HG03108 (cell line): ENCODE data around the gene POLDIP3.
"Not testable (repeated sequence)": the region's sequence is repeated elsewhere in the genome, so short reads cannot be mapped to it uniquely, and the experiment has no call there.

Experiments
- ATAC-seq: cut with Tn5 transposase; IDR thresholded peaks from one replicate; pipeline ENCODE4 v1.9.1; 2021; ENCODE audit warnings: moderate library complexity; ENCODE audit not compliant: unreplicated experiment

Gene POLDIP3

GRCh38 chr22:42587588-42588175, 27.0 kb downstream of the POLDIP3 start:
- ATAC-seq: no peak

GRCh38 chr22:42586381-42586780, 28.3 kb downstream of the POLDIP3 start:
- no peak for ATAC-seq

- ATAC-seq: no peak
Measured at GRCh38 chr22:42585096-42585495, 29.6 kb downstream of the POLDIP3 start.

- ATAC-seq: no peak
Measured at GRCh38 chr22:42584364-42584940, 30.2 kb downstream of the POLDIP3 start.

GRCh38 chr22:42582987-42583386, 31.7 kb downstream of the POLDIP3 start:
- no peak for ATAC-seq

GRCh38 chr22:42581762-42582716, 32.6 kb downstream of the POLDIP3 start:
- peak; percentile 54 for ATAC-seq

- peak; percentile 5 for ATAC-seq
Measured at GRCh38 chr22:42581194-42581761, 33.4 kb downstream of the POLDIP3 start.

GRCh38 chr22:42580040-42580439, 34.6 kb downstream of the POLDIP3 start:
- not testable (repeated sequence) for ATAC-seq

GRCh38 chr22:42577623-42578240, 37.0 kb downstream of the POLDIP3 start:
- no peak for ATAC-seq

- ATAC-seq: not testable (repeated sequence)
Measured at GRCh38 chr22:42577141-42577540, 37.5 kb downstream of the POLDIP3 start.

- not testable (repeated sequence) for ATAC-seq
Measured at GRCh38 chr22:42575996-42576574, 38.6 kb downstream of the POLDIP3 start.

- not testable (repeated sequence) for ATAC-seq
Measured at GRCh38 chr22:42574468-42574867, 40.2 kb downstream of the POLDIP3 start.

- not testable (repeated sequence) for ATAC-seq
Measured at GRCh38 chr22:42574046-42574445, 40.6 kb downstream of the POLDIP3 start.

- ATAC-seq: not testable (repeated sequence)
Measured at GRCh38 chr22:42571068-42571467, 43.6 kb downstream of the POLDIP3 start.

- not testable (repeated sequence) for ATAC-seq
Measured at GRCh38 chr22:42570580-42570979, 44.1 kb downstream of the POLDIP3 start.

GRCh38 chr22:42567950-42568349, 46.7 kb downstream of the POLDIP3 start:
- not testable (repeated sequence) for ATAC-seq

GRCh38 chr22:42565956-42566355, 48.7 kb downstream of the POLDIP3 start:
- no peak for ATAC-seq

- no peak for ATAC-seq
Measured at GRCh38 chr22:42564699-42565098, 50.0 kb downstream of the POLDIP3 start.

- ATAC-seq: not testable (repeated sequence)
Measured at GRCh38 chr22:42563943-42564342, 50.7 kb downstream of the POLDIP3 start.

- no peak for ATAC-seq
Measured at GRCh38 chr22:42562684-42563083, 52.0 kb downstream of the POLDIP3 start.
